Activated T-cell treated with anti-CD3 and anti-CD28 coated beads, Interleukin-2, amount 50 U/mL, for 4 hours (primary cell): ENCODE data around the gene LTBP1. TPM values are rescaled to one million over a fixed set of nuclear protein-coding genes. Genes with fewer than 3 reads are reported as not detected.

Experiments used
- ATAC-seq, 2 donors: fragments of 200-7000 bp; cut with Tn5 transposase; one replicate each; pipeline ENCODE4 v1.10.0; 2021
- DNase-seq: peaks from one replicate; pipeline ENCODE4 v3.0.0-alpha.2; 2020
- H3K27me3 Mint-ChIP-seq: one replicate; pipeline ENCODE4 v1.8.0; 2021; ENCODE audit warnings: low read depth, mixed read lengths
- H3K36me3 Mint-ChIP-seq: one replicate; pipeline ENCODE4 v1.8.0; 2022; ENCODE audit warnings: mixed read lengths; ENCODE audit not compliant: insufficient read depth
- H3K4me1 Mint-ChIP-seq: one replicate; pipeline ENCODE4 v1.8.0; 2021; ENCODE audit warnings: low read depth, mixed read lengths
- H3K4me3 Mint-ChIP-seq: one replicate; pipeline ENCODE4 v1.8.0; 2021; ENCODE audit warnings: mild to moderate bottlenecking, moderate library complexity, mixed read lengths
- H3K9me3 Mint-ChIP-seq: one replicate; pipeline ENCODE4 v1.8.0; 2021; ENCODE audit warnings: mixed read lengths
- total RNA-seq, 3 donors: library from RNA; stranded (reverse); gene quantifications; one replicate each; pipeline ENCODE4 v1.2.1, GENCODE V29; 2021

The LTBP1 gene
- total RNA-seq, 3 donors from 2014 or later = 0.21 to 0.33 (median 0.22) TPM

GRCh38 chr2:33068261-33068660 is 121.5 kb downstream of the LTBP1 start:
- Mint-ChIP-seq H3K4me3 (no peak overlapping the region), H3K36me3 (no peaks in the 10 kb centered on the region), H3K27me3 (peaks cover 5% of the 10 kb centered on the region), H3K9me3 (no peaks in the 10 kb centered on the region), H3K4me1 (peaks cover 2% of the 10 kb centered on the region)
- DNase-seq (no peak), ATAC-seq (no peak)

- DNase-seq (no peak), ATAC-seq (peak; percentile 94 to 97)
- Mint-ChIP-seq H3K36me3 (no peaks in the 10 kb centered on the region), H3K4me1 (peaks cover 2% of the 10 kb centered on the region), H3K27me3 (peaks cover 5% of the 10 kb centered on the region), H3K9me3 (no peaks in the 10 kb centered on the region), H3K4me3 (no peak overlapping the region)
These were observed 123.3 kb downstream of the LTBP1 start for GRCh38 chr2:33069894-33070651.

- ATAC-seq = no peak
- peaks cover 5% of the 10 kb centered on the region for H3K27me3 Mint-ChIP-seq
- DNase-seq = no peak
- no peaks in the 10 kb centered on the region for H3K9me3 Mint-ChIP-seq
- no peaks in the 10 kb centered on the region for H3K36me3 Mint-ChIP-seq
- peaks cover 2% of the 10 kb centered on the region for H3K4me1 Mint-ChIP-seq
- H3K4me3 Mint-ChIP-seq = no peak overlapping the region
These were observed 124.8 kb downstream of the LTBP1 start for GRCh38 chr2:33071591-33071990.

- Mint-ChIP-seq H3K4me1 (peaks cover 2% of the 10 kb centered on the region), H3K36me3 (no peaks in the 10 kb centered on the region), H3K9me3 (no peaks in the 10 kb centered on the region), H3K4me3 (no peak overlapping the region), H3K27me3 (peaks cover 5% of the 10 kb centered on the region)
- DNase-seq = no peak
- ATAC-seq = no peak
These were observed 125.9 kb downstream of the LTBP1 start for GRCh38 chr2:33072614-33073013.

- ATAC-seq (no peak), DNase-seq (no peak)
- Mint-ChIP-seq H3K4me3 (no peak overlapping the region), H3K9me3 (no peaks in the 10 kb centered on the region), H3K27me3 (peaks cover 5% of the 10 kb centered on the region), H3K36me3 (no peaks in the 10 kb centered on the region), H3K4me1 (peaks cover 2% of the 10 kb centered on the region)
These were observed 126.3 kb downstream of the LTBP1 start for GRCh38 chr2:33073018-33073417.

- Mint-ChIP-seq H3K4me3 (no peak overlapping the region), H3K27me3 (peaks cover 4% of the 10 kb centered on the region), H3K36me3 (no peaks in the 10 kb centered on the region), H3K9me3 (no peaks in the 10 kb centered on the region), H3K4me1 (peaks cover 2% of the 10 kb centered on the region)
- ATAC-seq (no peak), DNase-seq (no peak)
These were observed 127.4 kb downstream of the LTBP1 start for GRCh38 chr2:33074197-33074596.

GRCh38 chr2:33077311-33077710 is 130.6 kb downstream of the LTBP1 start:
- Mint-ChIP-seq H3K27me3 (peaks cover 5% of the 10 kb centered on the region), H3K4me1 (no peaks in the 10 kb centered on the region), H3K36me3 (no peaks in the 10 kb centered on the region), H3K9me3 (no peaks in the 10 kb centered on the region), H3K4me3 (no peak overlapping the region)
- ATAC-seq (no peak), DNase-seq (no peak)

- H3K4me3 Mint-ChIP-seq = no peak overlapping the region
- ATAC-seq (no peak), DNase-seq (no peak)
- peaks cover 7% of the 10 kb centered on the region for H3K27me3 Mint-ChIP-seq
- no peaks in the 10 kb centered on the region for H3K4me1 Mint-ChIP-seq
- H3K9me3 Mint-ChIP-seq = no peaks in the 10 kb centered on the region
- H3K36me3 Mint-ChIP-seq = no peaks in the 10 kb centered on the region
These were observed 131.1 kb downstream of the LTBP1 start for GRCh38 chr2:33077844-33078243.

- no peaks in the 10 kb centered on the region for H3K36me3 Mint-ChIP-seq
- no peak for ATAC-seq
- H3K27me3 Mint-ChIP-seq = peaks cover 18% of the 10 kb centered on the region
- H3K4me1 Mint-ChIP-seq = no peaks in the 10 kb centered on the region
- H3K9me3 Mint-ChIP-seq = no peaks in the 10 kb centered on the region
- no peak overlapping the region for H3K4me3 Mint-ChIP-seq
- DNase-seq = no peak
These were observed 134.9 kb downstream of the LTBP1 start for GRCh38 chr2:33081691-33082090.

GRCh38 chr2:33083699-33084387 is 137.1 kb downstream of the LTBP1 start:
- no peaks in the 10 kb centered on the region for H3K36me3 Mint-ChIP-seq
- H3K9me3 Mint-ChIP-seq = no peaks in the 10 kb centered on the region
- no peaks in the 10 kb centered on the region for H3K4me1 Mint-ChIP-seq
- ATAC-seq = no peak
- no peak for DNase-seq
- H3K27me3 Mint-ChIP-seq = peaks cover 21% of the 10 kb centered on the region
- no peak overlapping the region for H3K4me3 Mint-ChIP-seq

- no peaks in the 10 kb centered on the region for H3K9me3 Mint-ChIP-seq
These were observed 137.7 kb downstream of the LTBP1 start for GRCh38 chr2:33084433-33084832.

GRCh38 chr2:33085646-33086045 is 138.9 kb downstream of the LTBP1 start:
- H3K27me3 Mint-ChIP-seq = peaks cover 21% of the 10 kb centered on the region
- H3K4me3 Mint-ChIP-seq = no peak overlapping the region
- H3K36me3 Mint-ChIP-seq = no peaks in the 10 kb centered on the region
- H3K9me3 Mint-ChIP-seq = no peaks in the 10 kb centered on the region
- no peak for DNase-seq
- H3K4me1 Mint-ChIP-seq = no peaks in the 10 kb centered on the region
- no peak for ATAC-seq

More at GRCh38 chr2:33084433-33084832, 137.7 kb downstream of the LTBP1 start:
- no peak overlapping the region for H3K4me3 Mint-ChIP-seq
- H3K27me3 Mint-ChIP-seq = peaks cover 21% of the 10 kb centered on the region
- DNase-seq = no peak
- ATAC-seq = no peak
- no peaks in the 10 kb centered on the region for H3K36me3 Mint-ChIP-seq
- H3K4me1 Mint-ChIP-seq = no peaks in the 10 kb centered on the region

- no peak for DNase-seq
- Mint-ChIP-seq H3K9me3 (no peaks in the 10 kb centered on the region), H3K36me3 (no peaks in the 10 kb centered on the region), H3K27me3 (peaks cover 17% of the 10 kb centered on the region), H3K4me1 (no peaks in the 10 kb centered on the region), H3K4me3 (no peak overlapping the region)
- no peak for ATAC-seq
These were observed 139.8 kb downstream of the LTBP1 start for GRCh38 chr2:33086400-33087015.

GRCh38 chr2:33090553-33091134 is 143.9 kb downstream of the LTBP1 start:
- ATAC-seq (no peak), DNase-seq (no peak)
- Mint-ChIP-seq H3K9me3 (no peaks in the 10 kb centered on the region), H3K27me3 (peaks cover 6% of the 10 kb centered on the region), H3K4me1 (no peaks in the 10 kb centered on the region), H3K36me3 (no peaks in the 10 kb centered on the region), H3K4me3 (no peak overlapping the region)
